Nephron progenitor cell (in vitro differentiated cells): Measurements from ENCODE around the gene LTBP1.

Experiments used
- DNase-seq: peaks from one replicate; pipeline ENCODE4 v3.0.0; 2021
- H3K27ac Mint-ChIP-seq: 2 replicates; pipeline ENCODE4 v1.8.0; 2021; ENCODE audit warnings: mild to moderate bottlenecking, moderate library complexity, mixed read lengths
- H3K27me3 Mint-ChIP-seq: 2 replicates; pipeline ENCODE4 v1.8.0; 2021; ENCODE audit warnings: mild to moderate bottlenecking, low read depth, mixed read lengths; ENCODE audit not compliant: poor library complexity
- H3K36me3 Mint-ChIP-seq: 2 replicates; pipeline ENCODE4 v1.8.0; 2021; ENCODE audit warnings: low read depth, mixed read lengths
- H3K4me1 Mint-ChIP-seq: 2 replicates; pipeline ENCODE4 v1.8.0; 2021; ENCODE audit warnings: mixed read lengths
- H3K4me3 Mint-ChIP-seq: 2 replicates; pipeline ENCODE4 v1.8.0; 2021; ENCODE audit warnings: mild to moderate bottlenecking, moderate library complexity, mixed read lengths
- H3K9me3 Mint-ChIP-seq: 2 replicates; pipeline ENCODE4 v1.8.0; 2021; ENCODE audit warnings: mild to moderate bottlenecking, moderate library complexity, mixed read lengths
- TF ChIP-seq, protein P1 (sequence below): fragments of 200-600 bp; sonication (generic); IDR thresholded peaks from 2 replicates; pipeline ENCODE4 v1.5.0; 2021; ENCODE audit warnings: antibody characterized with exemption

Gene LTBP1

DNA sequence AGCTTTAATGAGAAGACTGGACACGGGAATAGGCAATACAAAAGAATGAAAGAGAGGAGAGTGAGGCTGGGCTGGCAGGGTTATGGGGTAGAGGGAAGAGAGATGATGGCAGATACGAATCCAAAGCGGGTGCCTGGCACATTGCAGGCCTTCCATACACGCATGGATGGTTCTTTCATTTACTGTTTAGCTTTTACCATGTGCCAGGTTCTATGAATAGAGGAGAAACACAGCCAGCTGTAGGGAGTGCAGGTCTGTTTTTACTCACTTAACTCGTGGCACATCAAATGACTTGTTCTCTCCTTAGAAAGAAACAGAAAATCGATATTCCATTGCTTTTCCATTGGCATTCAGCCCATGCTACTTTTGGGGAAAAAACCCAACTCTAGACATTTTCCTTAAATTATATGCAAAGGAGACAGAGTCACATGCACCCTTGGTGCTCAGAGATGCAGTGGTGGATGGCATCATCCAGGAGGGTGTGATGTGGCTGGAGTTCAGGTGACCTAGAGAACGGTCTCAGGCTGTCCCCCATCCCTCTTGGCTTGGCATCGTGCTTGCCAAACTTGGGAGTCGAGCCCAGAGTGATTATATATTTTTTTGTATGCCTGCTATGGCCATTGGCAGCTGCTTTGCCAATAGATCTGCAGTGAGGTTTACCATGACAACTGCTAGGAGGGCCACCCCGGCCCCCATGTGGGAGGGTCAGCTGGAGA, 6.2 kb downstream of the LTBP1 start:
- TF ChIP-seq, protein P1, sequence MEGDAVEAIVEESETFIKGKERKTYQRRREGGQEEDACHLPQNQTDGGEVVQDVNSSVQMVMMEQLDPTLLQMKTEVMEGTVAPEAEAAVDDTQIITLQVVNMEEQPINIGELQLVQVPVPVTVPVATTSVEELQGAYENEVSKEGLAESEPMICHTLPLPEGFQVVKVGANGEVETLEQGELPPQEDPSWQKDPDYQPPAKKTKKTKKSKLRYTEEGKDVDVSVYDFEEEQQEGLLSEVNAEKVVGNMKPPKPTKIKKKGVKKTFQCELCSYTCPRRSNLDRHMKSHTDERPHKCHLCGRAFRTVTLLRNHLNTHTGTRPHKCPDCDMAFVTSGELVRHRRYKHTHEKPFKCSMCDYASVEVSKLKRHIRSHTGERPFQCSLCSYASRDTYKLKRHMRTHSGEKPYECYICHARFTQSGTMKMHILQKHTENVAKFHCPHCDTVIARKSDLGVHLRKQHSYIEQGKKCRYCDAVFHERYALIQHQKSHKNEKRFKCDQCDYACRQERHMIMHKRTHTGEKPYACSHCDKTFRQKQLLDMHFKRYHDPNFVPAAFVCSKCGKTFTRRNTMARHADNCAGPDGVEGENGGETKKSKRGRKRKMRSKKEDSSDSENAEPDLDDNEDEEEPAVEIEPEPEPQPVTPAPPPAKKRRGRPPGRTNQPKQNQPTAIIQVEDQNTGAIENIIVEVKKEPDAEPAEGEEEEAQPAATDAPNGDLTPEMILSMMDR: no peak
- H3K4me1 Mint-ChIP-seq: peaks cover 33% of the 10 kb centered on the region
- DNase-seq: no peak
- H3K27me3 Mint-ChIP-seq: peaks cover 3% of the 10 kb centered on the region
- H3K9me3 Mint-ChIP-seq: no peaks in the 10 kb centered on the region
- no peak overlapping the region for H3K27ac Mint-ChIP-seq
- peaks cover 37% of the 10 kb centered on the region for H3K36me3 Mint-ChIP-seq
- H3K4me3 Mint-ChIP-seq: no peak overlapping the region

DNA sequence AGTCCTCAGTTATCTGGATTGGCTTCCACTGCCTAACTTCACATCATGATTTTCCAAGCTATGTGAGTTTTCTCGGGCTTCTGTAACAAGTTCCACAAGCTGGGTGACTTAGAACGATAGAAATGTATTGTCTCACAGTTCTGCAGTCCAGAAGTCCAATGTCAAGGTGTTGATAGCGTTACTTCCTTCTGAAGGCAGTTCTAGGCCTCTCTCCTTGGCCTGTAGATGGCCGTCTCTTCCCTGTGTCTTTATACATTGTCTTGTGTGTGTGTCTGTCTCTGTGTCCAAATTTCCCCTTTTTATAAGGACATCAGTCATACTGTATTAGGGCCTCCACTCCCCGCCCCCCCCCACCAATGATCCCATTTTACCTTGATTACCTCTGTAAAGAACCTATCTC, 7.5 kb downstream of the LTBP1 start:
- DNase-seq: no peak
- Mint-ChIP-seq H3K27me3 (peaks cover 3% of the 10 kb centered on the region), H3K9me3 (no peaks in the 10 kb centered on the region), H3K36me3 (peaks cover 37% of the 10 kb centered on the region), H3K27ac (no peak overlapping the region), H3K4me1 (peaks cover 21% of the 10 kb centered on the region), H3K4me3 (no peak overlapping the region)
- TF ChIP-seq, protein P1: no peak

DNA sequence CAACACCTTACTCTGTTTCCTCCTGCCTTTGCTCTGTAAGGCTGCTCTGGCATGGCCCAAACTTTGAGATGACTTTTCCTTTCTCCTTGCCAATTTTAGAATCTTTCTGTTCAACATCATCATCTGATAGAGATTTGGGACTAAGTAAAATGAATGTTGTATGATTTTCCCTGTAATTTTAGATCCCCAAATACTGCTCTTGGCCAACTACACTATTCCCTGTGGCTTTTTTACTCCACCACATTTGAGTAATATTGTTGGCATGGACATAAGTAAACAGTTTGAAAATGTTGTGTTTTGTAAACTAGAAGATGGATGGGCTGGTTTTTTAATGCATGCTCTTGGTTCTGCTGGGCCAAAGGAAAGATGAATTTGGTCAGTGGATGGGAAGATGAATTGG, 12.1 kb downstream of the LTBP1 start:
- Mint-ChIP-seq H3K27me3 (no peaks in the 10 kb centered on the region), H3K4me1 (peaks cover 10% of the 10 kb centered on the region), H3K27ac (peak overlapping the region; percentile 7), H3K9me3 (no peaks in the 10 kb centered on the region), H3K4me3 (no peak overlapping the region), H3K36me3 (peaks cover 33% of the 10 kb centered on the region)
- no peak for DNase-seq
- TF ChIP-seq, protein P1: no peak

DNA sequence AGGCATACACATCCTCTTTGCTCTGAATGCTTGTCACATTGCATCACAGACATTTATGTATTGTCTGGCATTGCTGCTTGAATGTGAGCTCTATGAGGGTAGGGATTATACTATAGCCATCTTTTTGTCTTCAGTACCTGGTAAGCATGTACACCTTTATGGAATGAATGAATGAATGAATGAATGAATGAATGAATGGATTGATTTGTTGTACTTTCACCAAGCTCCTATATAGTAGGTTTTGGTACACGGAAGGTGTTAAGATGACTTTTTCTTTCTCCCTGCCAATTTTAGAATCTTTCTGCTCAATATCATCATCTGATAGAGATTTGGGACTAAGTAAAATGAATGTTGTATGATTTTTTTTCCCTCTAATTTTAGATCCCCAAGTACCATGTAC, 13.5 kb downstream of the LTBP1 start:
- Mint-ChIP-seq H3K9me3 (no peaks in the 10 kb centered on the region), H3K4me3 (no peak overlapping the region), H3K4me1 (no peaks in the 10 kb centered on the region), H3K36me3 (peaks cover 27% of the 10 kb centered on the region), H3K27ac (peak overlapping the region; percentile 92), H3K27me3 (no peaks in the 10 kb centered on the region)
- DNase-seq: no peak
- TF ChIP-seq, protein P1: no peak

DNA sequence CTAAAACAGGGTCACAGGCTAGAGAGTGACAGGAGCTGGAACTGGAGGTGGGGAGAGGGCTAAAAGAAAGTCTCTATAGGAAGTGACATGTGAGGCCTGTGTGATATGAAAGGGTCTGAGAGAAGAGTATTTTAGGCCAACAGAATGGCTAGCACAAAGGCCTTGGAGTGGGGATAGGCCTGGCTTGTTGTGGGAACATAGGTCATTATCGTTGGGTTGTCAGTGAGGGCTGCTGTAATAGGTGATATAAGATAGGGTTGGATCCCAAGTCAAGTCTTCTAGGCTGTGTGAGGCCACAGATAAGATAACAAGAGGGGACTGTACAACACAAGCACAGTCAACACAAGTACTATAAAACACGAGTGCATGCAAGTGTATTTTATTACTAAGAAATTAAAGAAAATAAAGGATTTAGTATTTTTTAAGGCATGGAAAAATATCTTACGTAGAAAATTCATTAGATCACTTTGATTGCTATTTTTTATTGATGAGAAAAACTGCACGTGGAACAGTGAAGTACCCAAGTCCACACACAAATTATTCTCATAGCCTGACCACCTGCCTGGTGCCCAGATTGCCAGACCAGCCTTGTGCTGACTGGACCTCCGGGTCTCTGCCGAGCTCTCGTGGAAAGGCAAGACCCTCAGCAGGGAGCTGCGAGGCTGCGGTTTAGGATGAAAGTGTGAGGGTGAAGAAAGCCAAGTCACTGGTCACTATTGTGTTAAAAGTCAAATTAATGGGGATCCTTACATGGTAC, 14.1 kb downstream of the LTBP1 start:
- TF ChIP-seq, protein P1: no peak
- peak overlapping the region; percentile 92 for H3K27ac Mint-ChIP-seq
- H3K9me3 Mint-ChIP-seq: no peaks in the 10 kb centered on the region
- DNase-seq: no peak
- H3K4me1 Mint-ChIP-seq: no peaks in the 10 kb centered on the region
- H3K4me3 Mint-ChIP-seq: no peak overlapping the region
- H3K27me3 Mint-ChIP-seq: no peaks in the 10 kb centered on the region
- peaks cover 31% of the 10 kb centered on the region for H3K36me3 Mint-ChIP-seq
